ENCODE data around the gene HDAC4.

Gene HDAC4

DNA sequence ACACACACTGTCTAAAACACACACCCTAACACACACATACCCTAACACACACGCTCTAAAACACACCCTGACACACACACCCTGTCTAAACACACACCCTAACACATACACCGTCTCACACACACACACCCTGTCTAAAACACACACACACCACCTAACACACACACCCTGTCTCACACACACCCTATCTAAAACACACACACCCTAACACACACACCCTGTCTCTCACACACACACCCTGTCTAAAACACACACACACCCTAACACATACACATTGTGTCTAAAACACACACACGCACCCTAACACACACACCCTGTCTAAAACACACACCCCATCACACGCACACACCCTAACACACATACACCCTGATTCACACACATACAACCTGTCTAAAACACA is 54.1 kb downstream of the HDAC4 start:
- H3K9ac ChIP-seq (ENCODE audit: low read length), result no peak overlapping the region
- H3K27me3 ChIP-seq (ENCODE audit: insufficient read depth, low read length), result 0 out of 2 replicates have a peak, but pooled peaks cover 3% of the 10 kb centered on the region
- no peaks in the 10 kb centered on the region for H3K9me2 ChIP-seq (ENCODE audit: low read depth, low read length)
- no peaks in the 10 kb centered on the region for H3K36me3 ChIP-seq (ENCODE audit: insufficient read depth, low read length)
- 0 out of 2 replicates have a peak, but pooled peaks cover 3% of the 10 kb centered on the region for H3K9me3 ChIP-seq (ENCODE audit: low read length)
- no peak overlapping the region for H3K27ac ChIP-seq (ENCODE audit: low read depth, low read length, poor library complexity, severe bottlenecking)
- H2AFZ ChIP-seq (ENCODE audit: low read length), result no peak overlapping the region
- no peaks in the 10 kb centered on the region for H3F3A ChIP-seq (ENCODE audit: insufficient read depth, low read length)
- no peaks in the 10 kb centered on the region for H3K79me2 ChIP-seq (ENCODE audit: insufficient read depth, low read length)
- H3K4me1 ChIP-seq (ENCODE audit: insufficient read depth, low read length, severe bottlenecking), result no peaks in the 10 kb centered on the region
- H4K20me1 ChIP-seq (ENCODE audit: insufficient read depth, low read length), result no peaks in the 10 kb centered on the region
- TF ChIP-seq EZH2 (IDR thresholded peaks at IDR 0.05; ENCODE audit: borderline replicate concordance, low read length) (no peak), CTCF (IDR thresholded peaks at IDR 0.05; ENCODE audit: low read length) (no peak)
- H3K4me2 ChIP-seq (ENCODE audit: low read length), result no peak overlapping the region
- H3K4me3 ChIP-seq (ENCODE audit: low read depth, low read length, poor library complexity, severe bottlenecking), result no peak overlapping the region

DNA sequence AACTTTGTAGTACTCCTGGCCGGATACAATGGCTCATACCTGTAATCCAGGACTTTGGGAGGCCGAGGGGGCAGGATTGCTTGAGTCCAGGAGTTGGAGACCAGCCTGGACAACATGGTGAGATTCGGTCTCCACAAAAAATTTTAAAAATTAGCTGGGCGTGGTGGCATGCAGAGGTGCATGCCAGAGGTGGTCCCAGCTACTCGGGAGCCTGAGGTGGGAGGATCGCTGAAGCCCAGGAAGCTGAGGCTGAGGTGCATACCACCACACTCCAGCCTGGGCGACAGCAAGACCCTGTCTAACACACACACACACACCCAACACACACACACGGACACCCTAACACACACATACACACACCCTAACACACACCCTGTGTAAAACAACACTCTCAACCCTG is 55.6 kb downstream of the HDAC4 start:
- Histone ChIP-seq H3K4me3 (ENCODE audit: low read depth, low read length, poor library complexity, severe bottlenecking) (no peak overlapping the region), H3K9me2 (ENCODE audit: low read depth, low read length) (no peaks in the 10 kb centered on the region), H4K20me1 (ENCODE audit: insufficient read depth, low read length) (no peaks in the 10 kb centered on the region), H3K4me2 (ENCODE audit: low read length) (no peak overlapping the region), H3K27ac (ENCODE audit: low read depth, low read length, poor library complexity, severe bottlenecking) (no peak overlapping the region), H3K9ac (ENCODE audit: low read length) (no peak overlapping the region), H3K79me2 (ENCODE audit: insufficient read depth, low read length) (no peaks in the 10 kb centered on the region), H3K27me3 (ENCODE audit: insufficient read depth, low read length) (0 out of 2 replicates have a peak, but pooled peaks cover 3% of the 10 kb centered on the region), H2AFZ (ENCODE audit: low read length) (no peak overlapping the region), H3K36me3 (ENCODE audit: insufficient read depth, low read length) (no peaks in the 10 kb centered on the region), H3K9me3 (ENCODE audit: low read length) (0 out of 2 replicates have a peak, but pooled peaks cover 3% of the 10 kb centered on the region), H3K4me1 (ENCODE audit: insufficient read depth, low read length, severe bottlenecking) (no peaks in the 10 kb centered on the region), H3F3A (ENCODE audit: insufficient read depth, low read length) (no peaks in the 10 kb centered on the region)
- TF ChIP-seq CTCF (IDR thresholded peaks at IDR 0.05; ENCODE audit: low read length) (no peak), EZH2 (IDR thresholded peaks at IDR 0.05; ENCODE audit: borderline replicate concordance, low read length) (no peak)

GRCh38 chr2:239344857-239345216 is 56.0 kb downstream of the HDAC4 start:
- H3K27me3 ChIP-seq (ENCODE audit: insufficient read depth, low read length), result 0 out of 2 replicates have a peak, but pooled peaks cover 3% of the 10 kb centered on the region
- no peak overlapping the region for H3K27ac ChIP-seq (ENCODE audit: low read depth, low read length, poor library complexity, severe bottlenecking)
- no peak overlapping the region for H3K9ac ChIP-seq (ENCODE audit: low read length)
- H3K9me3 ChIP-seq (ENCODE audit: low read length), result 0 out of 2 replicates have a peak, but pooled peaks cover 3% of the 10 kb centered on the region
- no peak overlapping the region for H3K4me2 ChIP-seq (ENCODE audit: low read length)
- H3K4me3 ChIP-seq (ENCODE audit: low read depth, low read length, poor library complexity, severe bottlenecking), result no peak overlapping the region
- no peak for TF ChIP-seq CTCF (IDR thresholded peaks at IDR 0.05; ENCODE audit: low read length)
- no peak for TF ChIP-seq EZH2 (IDR thresholded peaks at IDR 0.05; ENCODE audit: borderline replicate concordance, low read length)
- H3K36me3 ChIP-seq (ENCODE audit: insufficient read depth, low read length), result no peaks in the 10 kb centered on the region
- no peak overlapping the region for H2AFZ ChIP-seq (ENCODE audit: low read length)
- no peaks in the 10 kb centered on the region for H3K79me2 ChIP-seq (ENCODE audit: insufficient read depth, low read length)
- no peaks in the 10 kb centered on the region for H3F3A ChIP-seq (ENCODE audit: insufficient read depth, low read length)
- no peaks in the 10 kb centered on the region for H3K4me1 ChIP-seq (ENCODE audit: insufficient read depth, low read length, severe bottlenecking)
- no peaks in the 10 kb centered on the region for H4K20me1 ChIP-seq (ENCODE audit: insufficient read depth, low read length)
- no peaks in the 10 kb centered on the region for H3K9me2 ChIP-seq (ENCODE audit: low read depth, low read length)
